ENCODE data around the gene IWS1. TPM values are rescaled to one million over a fixed set of nuclear protein-coding genes. Genes with fewer than 3 reads are reported as not detected.

The IWS1 gene
- total RNA-seq, 1 donor from 2014 or later: 39.3 TPM

- Histone ChIP-seq H3K36me3 (no peaks in the 10 kb centered on the region), H3K4me1 (peaks cover 6% of the 10 kb centered on the region), H3K27me3 (no peaks in the 10 kb centered on the region), H3K4me3 (no peak overlapping the region), H3K27ac (no peak overlapping the region), H3K9me3 (no peaks in the 10 kb centered on the region)
- DNase-seq (no peak), ATAC-seq (no peak)
- intact Hi-C loops (cut with DNase I): no loop called here
- TF ChIP-seq, protein P1, sequence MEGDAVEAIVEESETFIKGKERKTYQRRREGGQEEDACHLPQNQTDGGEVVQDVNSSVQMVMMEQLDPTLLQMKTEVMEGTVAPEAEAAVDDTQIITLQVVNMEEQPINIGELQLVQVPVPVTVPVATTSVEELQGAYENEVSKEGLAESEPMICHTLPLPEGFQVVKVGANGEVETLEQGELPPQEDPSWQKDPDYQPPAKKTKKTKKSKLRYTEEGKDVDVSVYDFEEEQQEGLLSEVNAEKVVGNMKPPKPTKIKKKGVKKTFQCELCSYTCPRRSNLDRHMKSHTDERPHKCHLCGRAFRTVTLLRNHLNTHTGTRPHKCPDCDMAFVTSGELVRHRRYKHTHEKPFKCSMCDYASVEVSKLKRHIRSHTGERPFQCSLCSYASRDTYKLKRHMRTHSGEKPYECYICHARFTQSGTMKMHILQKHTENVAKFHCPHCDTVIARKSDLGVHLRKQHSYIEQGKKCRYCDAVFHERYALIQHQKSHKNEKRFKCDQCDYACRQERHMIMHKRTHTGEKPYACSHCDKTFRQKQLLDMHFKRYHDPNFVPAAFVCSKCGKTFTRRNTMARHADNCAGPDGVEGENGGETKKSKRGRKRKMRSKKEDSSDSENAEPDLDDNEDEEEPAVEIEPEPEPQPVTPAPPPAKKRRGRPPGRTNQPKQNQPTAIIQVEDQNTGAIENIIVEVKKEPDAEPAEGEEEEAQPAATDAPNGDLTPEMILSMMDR (IDR thresholded peaks at IDR 0.05): no peak
These were observed 41.1 kb upstream of the IWS1 start for GRCh38 chr2:127567351-127567854.

DNA sequence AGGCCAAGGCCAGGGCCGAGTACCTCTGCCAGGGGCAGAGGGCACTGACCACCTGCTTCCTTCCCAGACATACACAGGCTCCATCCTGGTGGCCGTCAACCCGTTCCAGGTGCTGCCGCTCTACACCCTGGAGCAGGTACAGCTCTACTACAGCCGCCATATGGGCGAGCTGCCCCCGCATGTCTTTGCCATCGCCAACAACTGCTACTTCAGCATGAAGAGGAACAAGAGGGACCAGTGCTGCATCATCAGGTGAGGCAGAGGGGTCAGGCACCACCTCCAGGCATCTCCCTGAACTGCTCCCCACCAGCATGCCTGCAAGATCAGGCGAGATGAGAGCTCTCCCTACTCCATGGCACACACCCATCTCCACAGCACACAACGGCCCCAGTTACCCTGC lies 40.3 kb upstream of the IWS1 start:
- ATAC-seq: no peak
- Histone ChIP-seq H3K27ac (no peak overlapping the region), H3K4me3 (no peak overlapping the region), H3K9me3 (no peaks in the 10 kb centered on the region), H3K27me3 (no peaks in the 10 kb centered on the region), H3K36me3 (no peaks in the 10 kb centered on the region), H3K4me1 (peaks cover 6% of the 10 kb centered on the region)
- intact Hi-C loops (cut with DNase I): no loop called here
- TF ChIP-seq, protein P1 (IDR thresholded peaks at IDR 0.05): no peak
- no peak for DNase-seq

DNA sequence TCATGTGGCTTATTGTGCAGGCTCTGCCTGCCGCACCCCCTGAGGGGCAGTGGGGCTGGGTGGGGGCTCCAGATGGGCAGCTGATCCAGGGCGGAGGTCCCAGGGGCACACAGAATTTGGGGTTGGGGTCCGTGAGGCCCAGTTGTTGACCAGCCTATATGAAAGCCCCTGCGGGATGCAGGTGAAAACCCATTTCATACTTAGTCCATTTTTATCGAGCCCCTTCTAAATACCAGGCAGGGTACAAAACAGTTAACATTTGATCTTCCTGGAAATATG lies 39.8 kb upstream of the IWS1 start:
- TF ChIP-seq, protein P1 (IDR thresholded peaks at IDR 0.05): no peak

GRCh38 chr2:127565261-127566138 lies 39.2 kb upstream of the IWS1 start:
- intact Hi-C loops (cut with DNase I): no loop called here
- H3K36me3 ChIP-seq: no peaks in the 10 kb centered on the region
- DNase-seq: no peak

More for the DNA sequence above, 39.8 kb upstream of the IWS1 start:
- Histone ChIP-seq H3K9me3 (no peaks in the 10 kb centered on the region), H3K36me3 (no peaks in the 10 kb centered on the region), H3K27me3 (no peaks in the 10 kb centered on the region), H3K27ac (no peak overlapping the region), H3K4me1 (peaks cover 6% of the 10 kb centered on the region), H3K4me3 (no peak overlapping the region)
- intact Hi-C loops (cut with DNase I): no loop called here
- no peak for ATAC-seq
- DNase-seq: no peak

DNA sequence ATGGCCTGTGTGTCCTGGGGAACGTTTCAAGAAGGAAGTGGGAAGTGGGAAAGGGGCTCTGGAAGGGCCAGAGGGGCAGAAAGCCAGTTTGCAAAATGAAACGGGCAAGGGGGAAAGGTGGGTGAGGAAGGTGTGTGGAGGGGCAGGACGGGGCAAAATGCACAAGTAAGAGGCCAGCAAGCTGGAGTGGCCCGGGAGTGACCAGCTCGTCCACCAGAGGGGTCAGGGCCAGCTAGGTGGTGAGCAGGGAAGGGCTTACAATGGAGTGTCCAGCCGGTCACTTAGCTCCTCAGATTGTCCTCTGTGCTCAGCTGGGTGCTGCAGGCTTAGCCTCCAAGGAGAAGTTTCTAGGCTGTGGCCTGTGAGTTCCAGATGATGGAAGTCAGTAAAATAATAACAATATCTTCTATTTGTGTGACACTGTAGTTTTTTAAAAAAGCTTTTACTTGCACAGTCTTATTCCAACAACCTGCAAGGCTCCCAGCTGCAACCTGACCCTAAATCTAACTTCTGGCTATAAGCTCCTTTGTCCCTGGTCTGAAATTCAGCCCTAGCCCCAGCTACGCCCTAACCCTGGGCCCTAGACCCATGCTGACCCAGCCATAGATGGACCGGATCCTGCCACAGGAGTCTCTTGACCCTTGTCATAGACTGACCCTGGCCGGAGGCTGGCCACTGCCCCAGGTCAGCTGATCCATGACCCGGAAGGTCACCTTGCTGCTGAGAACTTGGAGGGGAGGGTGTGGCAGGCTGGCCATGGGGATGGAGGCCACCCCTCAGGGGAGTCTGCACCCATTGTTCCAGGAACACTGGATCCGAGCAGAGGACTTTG lies 38.4 kb upstream of the IWS1 start:
- ATAC-seq: no peak
- no peaks in the 10 kb centered on the region for H3K27me3 ChIP-seq
- H3K4me3 ChIP-seq: no peak overlapping the region
- H3K9me3 ChIP-seq: no peaks in the 10 kb centered on the region
- no peak for DNase-seq
- no peaks in the 10 kb centered on the region for H3K36me3 ChIP-seq
- TF ChIP-seq, protein P1 (IDR thresholded peaks at IDR 0.05): no peak
- peaks cover 3% of the 10 kb centered on the region for H3K4me1 ChIP-seq
- intact Hi-C loops (cut with DNase I): no loop called here
- no peak overlapping the region for H3K27ac ChIP-seq

More at GRCh38 chr2:127565261-127566138, 39.2 kb upstream of the IWS1 start:
- TF ChIP-seq, protein P1 (IDR thresholded peaks at IDR 0.05): no peak
- H3K27me3 ChIP-seq: no peaks in the 10 kb centered on the region
- ATAC-seq: no peak
- H3K9me3 ChIP-seq: no peaks in the 10 kb centered on the region
- H3K27ac ChIP-seq: no peak overlapping the region
- no peak overlapping the region for H3K4me3 ChIP-seq
- H3K4me1 ChIP-seq: peaks cover 6% of the 10 kb centered on the region

Data from upper lobe of right lung (tissue), 1 donor.